HG03469 (cell line): ENCODE results near the gene ACSL1.
"Not testable (repeated sequence)": the region's sequence is repeated elsewhere in the genome, so short reads cannot be mapped to it uniquely, and the experiment has no call there.

Experiments
- ATAC-seq: cut with Tn5 transposase; IDR thresholded peaks from one replicate; pipeline ENCODE4 v1.9.1; 2021; ENCODE audit warnings: mild to moderate bottlenecking, moderate library complexity, moderate number of reproducible peaks; ENCODE audit not compliant: unreplicated experiment

The ACSL1 gene

GRCh38 chr4:184793735-184794355, 31.9 kb downstream of the ACSL1 start:
- ATAC-seq, result no peak

DNA sequence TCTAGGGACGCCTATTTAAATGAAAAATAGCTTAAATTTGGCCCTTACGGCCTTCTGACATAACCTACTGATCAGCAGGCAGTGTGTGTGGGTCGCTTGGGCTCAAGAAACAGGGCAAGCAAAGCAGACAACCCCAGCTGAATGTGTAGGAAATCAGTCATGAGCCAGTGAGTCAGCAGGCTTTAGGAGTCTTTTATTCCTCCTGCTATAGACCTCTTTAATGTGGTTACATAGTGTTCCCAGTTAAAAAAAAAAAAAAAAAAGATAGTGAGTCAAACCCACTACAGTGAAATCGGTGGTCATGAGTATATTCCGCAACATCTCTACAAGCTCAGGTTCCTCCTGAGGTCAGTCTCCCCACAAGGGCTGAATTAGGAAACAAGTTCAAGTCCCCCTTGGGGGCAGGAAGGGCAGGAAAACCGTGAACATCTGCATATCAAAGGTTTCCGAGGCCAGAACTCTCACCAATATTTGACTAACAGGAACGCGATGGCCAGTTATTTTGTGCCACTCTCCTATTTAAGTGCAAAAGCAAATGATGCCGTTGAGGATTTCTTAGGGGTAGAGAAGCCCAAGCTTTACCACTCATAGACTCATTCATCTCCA, 32.7 kb downstream of the ACSL1 start:
- no peak for ATAC-seq

GRCh38 chr4:184792334-184792733, 33.4 kb downstream of the ACSL1 start:
- ATAC-seq, result no peak

- no peak for ATAC-seq
These were observed 34.9 kb downstream of the ACSL1 start for GRCh38 chr4:184790826-184791225.

DNA sequence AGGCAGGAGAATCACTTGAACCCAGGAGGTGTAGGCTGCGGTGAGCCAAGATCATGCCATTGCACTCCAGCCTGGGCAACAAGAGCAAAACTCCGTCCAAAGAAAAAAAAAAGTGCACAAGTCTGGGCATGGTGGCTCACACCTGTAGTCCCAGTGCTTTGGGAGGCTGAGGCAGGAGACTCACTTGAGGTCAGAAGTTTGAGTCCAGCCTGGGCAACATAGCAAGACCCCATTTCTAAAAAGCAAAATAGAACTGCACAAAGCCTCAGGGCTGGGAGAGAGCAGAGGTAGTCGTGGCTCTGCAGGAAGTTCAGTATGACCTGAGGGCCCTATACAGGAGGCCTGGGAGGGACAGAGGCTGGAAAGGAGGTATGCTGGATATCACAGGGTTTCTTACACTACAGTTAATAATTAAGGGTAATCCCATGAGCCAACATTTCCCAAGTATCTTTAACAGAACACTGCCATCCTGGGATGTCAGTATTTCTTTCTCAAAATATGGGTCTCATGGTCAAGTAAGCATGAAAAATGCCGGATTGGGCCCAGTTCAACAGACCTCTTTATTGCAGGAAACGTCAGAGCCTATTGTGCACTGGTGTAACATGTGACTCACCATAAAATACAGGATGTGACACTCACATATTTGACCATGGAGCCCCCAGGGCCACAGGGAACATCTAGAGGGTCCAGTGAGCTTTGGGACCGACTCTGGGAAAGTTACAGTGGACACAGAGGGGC, 37.8 kb downstream of the ACSL1 start:
- ATAC-seq, result no peak

- ATAC-seq, result no peak
These were observed 40.0 kb downstream of the ACSL1 start for GRCh38 chr4:184785813-184786212.

DNA sequence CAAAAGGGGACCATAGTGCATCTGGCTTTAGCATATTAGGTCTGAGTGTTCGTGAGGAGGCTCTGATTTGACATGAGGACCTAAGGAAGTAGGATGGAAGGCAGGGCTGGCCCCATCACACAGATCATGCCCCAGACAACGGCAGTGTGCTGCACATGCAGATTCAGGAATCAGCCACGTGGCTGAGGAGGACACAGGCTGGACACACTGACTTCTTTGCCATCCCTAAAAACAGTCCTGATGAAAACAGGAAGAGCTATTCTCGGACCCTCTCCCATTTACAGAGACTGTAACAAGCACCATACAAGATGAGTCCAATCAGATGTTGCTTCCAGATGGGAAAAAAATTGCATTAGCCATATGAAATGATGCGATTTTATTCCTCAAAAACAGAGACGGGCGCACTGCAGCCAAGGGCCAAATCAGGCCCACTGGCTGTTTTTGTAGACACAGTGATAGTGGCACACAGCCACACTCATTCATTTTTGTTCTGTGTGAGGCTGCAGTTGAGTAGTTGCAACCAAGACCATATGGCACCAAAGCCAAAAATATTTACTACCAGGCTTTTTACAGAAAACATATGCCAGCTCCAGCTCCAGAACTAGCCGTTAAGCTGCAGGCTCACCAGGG, 41.0 kb downstream of the ACSL1 start:
- ATAC-seq, result no peak

GRCh38 chr4:184782731-184783373, 42.9 kb downstream of the ACSL1 start:
- no peak for ATAC-seq

GRCh38 chr4:184779160-184779559, 46.6 kb downstream of the ACSL1 start:
- not testable (repeated sequence) for ATAC-seq

- no peak for ATAC-seq
These were observed 47.4 kb downstream of the ACSL1 start for GRCh38 chr4:184778325-184778724.

GRCh38 chr4:184776821-184777220, 48.9 kb downstream of the ACSL1 start:
- ATAC-seq, result no peak

- ATAC-seq, result no peak
These were observed 49.8 kb downstream of the ACSL1 start for GRCh38 chr4:184775854-184776555.

GRCh38 chr4:184774152-184774551, 51.6 kb downstream of the ACSL1 start:
- no peak for ATAC-seq

GRCh38 chr4:184771416-184771815, 54.4 kb downstream of the ACSL1 start:
- ATAC-seq, result no peak

- ATAC-seq, result no peak
These were observed 56.5 kb downstream of the ACSL1 start for GRCh38 chr4:184769141-184769765.

DNA sequence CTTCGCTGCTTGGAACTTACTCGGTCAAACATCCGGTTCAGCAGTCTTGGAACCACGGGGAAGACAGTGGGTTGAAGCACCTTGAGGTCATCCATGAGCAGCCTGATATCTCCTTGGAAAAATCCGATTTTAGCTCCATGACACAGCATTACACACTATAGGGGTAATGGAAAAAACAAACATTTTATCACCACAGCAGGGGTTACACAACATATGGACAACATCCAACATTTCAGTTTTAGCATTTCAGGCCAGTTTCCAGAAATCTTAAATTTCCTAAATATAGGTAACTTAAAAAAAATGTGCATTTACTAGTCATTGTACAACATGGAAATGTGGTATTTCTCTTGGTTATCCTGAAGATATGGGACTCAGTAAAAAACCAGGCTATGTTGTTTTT, 57.5 kb downstream of the ACSL1 start:
- no peak for ATAC-seq

- no peak for ATAC-seq
These were observed 59.3 kb downstream of the ACSL1 start for GRCh38 chr4:184766446-184766845.

GRCh38 chr4:184765473-184766340, 60.1 kb downstream of the ACSL1 start:
- ATAC-seq, result no peak

DNA sequence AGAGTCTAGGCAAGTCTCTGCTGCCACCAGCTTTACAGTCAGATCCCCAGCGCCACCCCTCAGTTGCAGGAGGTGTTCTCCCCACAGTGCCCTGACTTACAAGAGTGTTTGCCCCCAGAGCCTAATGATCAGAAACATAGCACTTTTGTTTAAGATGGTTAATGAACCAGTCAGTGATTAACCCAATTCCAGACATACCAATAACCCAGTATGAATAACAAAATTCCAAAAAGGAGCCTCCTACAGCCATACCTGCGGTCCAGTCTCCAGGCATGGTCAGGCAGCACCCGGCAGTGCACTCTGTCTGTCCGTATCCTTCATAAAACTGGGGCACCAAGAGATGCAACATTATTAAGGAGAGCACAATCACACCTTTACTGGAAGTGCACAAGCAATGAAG, 61.2 kb downstream of the ACSL1 start:
- no peak for ATAC-seq
